ENCODE data around the gene A2M. TPM values are rescaled to one million over a fixed set of nuclear protein-coding genes. Genes with fewer than 3 reads are reported as not detected.

A2M gene
- total RNA-seq, 6 donors from 2014 or later, result 314 to 2,437 (median 1,163) TPM

DNA sequence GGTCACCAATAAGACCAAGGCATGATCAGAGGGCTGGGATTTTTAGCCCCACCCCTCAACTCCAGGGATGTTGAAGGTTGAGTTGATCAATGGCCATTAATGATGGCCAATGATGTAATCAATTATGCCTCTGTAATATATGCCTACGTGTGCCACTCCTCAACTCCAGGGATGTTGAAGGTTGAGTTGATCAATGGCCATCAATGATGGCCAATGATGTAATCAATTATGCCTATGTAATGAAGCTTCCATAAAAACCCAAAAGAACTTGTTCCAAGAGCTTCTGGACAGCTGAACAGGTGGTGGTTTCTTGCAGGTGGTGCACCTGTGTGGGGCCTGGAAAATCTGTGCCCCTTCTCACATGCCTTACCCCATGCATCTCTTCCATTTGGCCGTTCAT is 93.1 kb downstream of the A2M start:
- WGBS, 2 donors, result 88 to 90% methylated on average over 2 of the region's 2 CpGs
- H3K36me3 ChIP-seq, result no peaks in the 10 kb centered on the region
- no peak overlapping the region for H3K4me3 ChIP-seq
- no peak for DNase-seq
- H3K27me3 ChIP-seq, result no peaks in the 10 kb centered on the region
- H3K27ac ChIP-seq, result no peak overlapping the region
- TF ChIP-seq EP300 (IDR thresholded peaks at IDR 0.05) (no peak), POLR2AphosphoS5 (IDR thresholded peaks at IDR 0.05) (no peak), POLR2A (IDR thresholded peaks at IDR 0.05) (no peak)
- TF ChIP-seq, protein P1, sequence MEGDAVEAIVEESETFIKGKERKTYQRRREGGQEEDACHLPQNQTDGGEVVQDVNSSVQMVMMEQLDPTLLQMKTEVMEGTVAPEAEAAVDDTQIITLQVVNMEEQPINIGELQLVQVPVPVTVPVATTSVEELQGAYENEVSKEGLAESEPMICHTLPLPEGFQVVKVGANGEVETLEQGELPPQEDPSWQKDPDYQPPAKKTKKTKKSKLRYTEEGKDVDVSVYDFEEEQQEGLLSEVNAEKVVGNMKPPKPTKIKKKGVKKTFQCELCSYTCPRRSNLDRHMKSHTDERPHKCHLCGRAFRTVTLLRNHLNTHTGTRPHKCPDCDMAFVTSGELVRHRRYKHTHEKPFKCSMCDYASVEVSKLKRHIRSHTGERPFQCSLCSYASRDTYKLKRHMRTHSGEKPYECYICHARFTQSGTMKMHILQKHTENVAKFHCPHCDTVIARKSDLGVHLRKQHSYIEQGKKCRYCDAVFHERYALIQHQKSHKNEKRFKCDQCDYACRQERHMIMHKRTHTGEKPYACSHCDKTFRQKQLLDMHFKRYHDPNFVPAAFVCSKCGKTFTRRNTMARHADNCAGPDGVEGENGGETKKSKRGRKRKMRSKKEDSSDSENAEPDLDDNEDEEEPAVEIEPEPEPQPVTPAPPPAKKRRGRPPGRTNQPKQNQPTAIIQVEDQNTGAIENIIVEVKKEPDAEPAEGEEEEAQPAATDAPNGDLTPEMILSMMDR (IDR thresholded peaks at IDR 0.05), result no peak
- H3K4me1 ChIP-seq, result no peaks in the 10 kb centered on the region
- no peak for ATAC-seq (ENCODE audit: low FRiP score in 2 of 2)
- H3K9me3 ChIP-seq, result peaks cover 0 to 4% (median under 1%) of the 10 kb centered on the region in 4 donors

Other genes starting within 250 kb of the A2M start
- gene PHC1, start 201.4 kb downstream of the A2M start, total RNA-seq, result 10 to 100 TPM; 23.2 to 60.8 (median 32.1) TPM
- 100 to 1,000 TPM; 136 to 239 (median 175) TPM for gene M6PR, start 166.3 kb downstream of the A2M start, total RNA-seq
- 1 to 10 TPM in 5 of 6 donors, not detected in 1; 1.8 to 8.9 (median 3.2) TPM for gene KLRG1, start 126.4 kb downstream of the A2M start, total RNA-seq
- 1 to 10 TPM; 1.3 to 7.3 (median 2.0) TPM for gene PZP, start 92.5 kb upstream of the A2M start, total RNA-seq

Data from upper lobe of left lung (tissue), 6 donors.